WTC11 (cell line): Measurements from ENCODE around the gene PTGIS. TPM values are rescaled to one million over a fixed set of nuclear protein-coding genes. Genes with fewer than 3 reads are reported as not detected.

Experiments
- ATAC-seq: fragments of 200-7000 bp; cut with Tn5 transposase; 2 replicates; pipeline ENCODE4 v1.10.0; 2021; ENCODE audit warnings: mild to moderate bottlenecking, moderate library complexity
- CTCF ChIA-PET: fragments of 300-600 bp; sonication (Branson Sonifier 250); formaldehyde crosslinking; loops from one replicate; lab custom pipeline; 2021; ENCODE audit warnings: antibody characterized with exemption; lab: Charles Lee
- POLR2A ChIA-PET: fragments of 350-600 bp; sonication (Branson Sonifier 250); formaldehyde crosslinking; loops from one replicate; lab custom pipeline; 2021; ENCODE audit warnings: antibody characterized with exemption; lab: Charles Lee
- DNase-seq: peaks from one replicate; pipeline ENCODE4 v3.0.0; 2021; ENCODE audit warnings: low spot score
- H3K27ac Mint-ChIP-seq: 2 replicates; pipeline ENCODE4 v1.8.0; 2021; ENCODE audit warnings: mixed read lengths
- H3K27me3 Mint-ChIP-seq: 2 replicates; pipeline ENCODE4 v1.8.0; 2021; ENCODE audit warnings: low read depth, mild to moderate bottlenecking, moderate library complexity, mixed read lengths
- H3K36me3 Mint-ChIP-seq: 2 replicates; pipeline ENCODE4 v1.8.0; 2021; ENCODE audit warnings: mixed read lengths
- H3K4me1 Mint-ChIP-seq: 2 replicates; pipeline ENCODE4 v1.8.0; 2022; ENCODE audit warnings: mixed read lengths
- H3K4me3 Mint-ChIP-seq: 2 replicates; pipeline ENCODE4 v1.8.0; 2021; ENCODE audit warnings: mild to moderate bottlenecking, moderate library complexity, mixed read lengths
- H3K9me3 Mint-ChIP-seq: 2 replicates; pipeline ENCODE4 v1.8.0; 2021; ENCODE audit warnings: mixed read lengths
- E2F4 ChIP-seq: sonication (generic); formaldehyde crosslinking; IDR thresholded peaks from 2 replicates; pipeline ENCODE4 v1.8.1; 2022; ENCODE audit warnings: low read depth, mild to moderate bottlenecking, moderate library complexity, missing genetic modification reagents, borderline replicate concordance
- FOXJ3 ChIP-seq: sonication (generic); formaldehyde crosslinking; IDR thresholded peaks from 2 replicates; pipeline ENCODE4 v1.9.0; 2021; ENCODE audit warnings: missing genetic modification reagents, mild to moderate bottlenecking, borderline replicate concordance
- FOXK1 ChIP-seq: sonication (generic); formaldehyde crosslinking; IDR thresholded peaks from 2 replicates; pipeline ENCODE4 v1.8.0; 2022; ENCODE audit warnings: mild to moderate bottlenecking, moderate library complexity, missing genetic modification reagents
- FOXP1 ChIP-seq: sonication (generic); formaldehyde crosslinking; IDR thresholded peaks from 2 replicates; pipeline ENCODE4 v1.8.0; 2022; ENCODE audit warnings: missing genetic modification reagents, mild to moderate bottlenecking, moderate library complexity, borderline replicate concordance
- GRHL2 ChIP-seq: fragments of 250-450 bp; sonication (Bioruptor Pico); IDR thresholded peaks from 2 replicates; pipeline ENCODE4 v1.8.0; 2022; ENCODE audit warnings: mild to moderate bottlenecking, moderate library complexity; ENCODE audit not compliant: insufficient replicate concordance, severe bottlenecking
- GTF2I ChIP-seq: fragments of 250-450 bp; sonication (Bioruptor Pico); conservative IDR thresholded peaks from 2 replicates; pipeline ENCODE4 v1.4.0; 2021; ENCODE audit warnings: mild to moderate bottlenecking
- KAT7 ChIP-seq: sonication (generic); formaldehyde crosslinking; IDR thresholded peaks from 2 replicates; pipeline ENCODE4 v1.8.1; 2023; ENCODE audit warnings: missing genetic modification reagents, mild to moderate bottlenecking, borderline replicate concordance
- MAX ChIP-seq: sonication (generic); formaldehyde crosslinking; IDR thresholded peaks from 2 replicates; pipeline ENCODE4 v1.8.0; 2022; ENCODE audit warnings: mild to moderate bottlenecking, missing genetic modification reagents
- SMAD4 ChIP-seq: sonication (generic); formaldehyde crosslinking; IDR thresholded peaks from 2 replicates; pipeline ENCODE4 v1.8.0; 2022; ENCODE audit warnings: mild to moderate bottlenecking, missing genetic modification reagents
- STAT6 ChIP-seq: sonication (generic); formaldehyde crosslinking; conservative IDR thresholded peaks from 2 replicates; pipeline ENCODE4 v1.8.1; 2023; ENCODE audit warnings: mild to moderate bottlenecking, low read depth, missing genetic modification reagents, moderate library complexity
- ZMAT4 ChIP-seq: fragments of 250-450 bp; sonication (Bioruptor Pico); IDR thresholded peaks from 2 replicates; pipeline ENCODE4 v1.9.0; 2021; ENCODE audit warnings: mild to moderate bottlenecking
- ZNF138 ChIP-seq: sonication (generic); formaldehyde crosslinking; conservative IDR thresholded peaks from 2 replicates; pipeline ENCODE4 v1.8.1; 2022; ENCODE audit warnings: mild to moderate bottlenecking, moderate library complexity, missing genetic modification reagents
- ZNF416 ChIP-seq: fragments of 250-450 bp; sonication (Bioruptor Pico); IDR thresholded peaks from 2 replicates; pipeline ENCODE4 v1.9.0; 2021; ENCODE audit warnings: mild to moderate bottlenecking, inconsistent platforms
- ZNF423 ChIP-seq: fragments of 250-450 bp; sonication (Bioruptor Pico); IDR thresholded peaks from 2 replicates; pipeline ENCODE4 v2.1.2; 2022; ENCODE audit warnings: mild to moderate bottlenecking, moderate library complexity
- ZNF671 ChIP-seq: fragments of 250-450 bp; sonication (Bioruptor Pico); IDR thresholded peaks from 2 replicates; pipeline ENCODE4 v1.8.0; 2021; ENCODE audit warnings: mild to moderate bottlenecking
- total RNA-seq: library from RNA; stranded (reverse); gene quantifications from 3 replicates; pipeline ENCODE4 v1.2.3, GENCODE V29; 2021

Gene PTGIS
- total RNA-seq, 1 experiment from 2014 or later = 24.3 TPM

GRCh38 chr20:49607568-49607967, 39.6 kb upstream of the PTGIS start:
- H3K4me1 Mint-ChIP-seq = peaks cover 5% of the 10 kb centered on the region; the same call in 1 of the 2 replicates
- CTCF ChIA-PET = interaction anchor here (0.6 to 11.7 kb wide), 9 partner anchors 13 to 281 kb away, joined by 3 to 540 read pairs (median 10); no protein-coding TSS in a partner anchor
- no peak for ATAC-seq
- TF ChIP-seq GRHL2 (CRISPR knock-in tag) = no peak
- no peak for TF ChIP-seq ZNF416 (CRISPR knock-in tag)
- TF ChIP-seq ZNF671 (CRISPR knock-in tag) = no peak
- no peak for TF ChIP-seq FOXK1
- TF ChIP-seq ZNF138 = no peak
- TF ChIP-seq FOXJ3 (CRISPR knock-in tag) = no peak
- TF ChIP-seq ZMAT4 (CRISPR knock-in tag) = no peak
- TF ChIP-seq SMAD4 (CRISPR knock-in tag) = no peak
- TF ChIP-seq ZNF423 = no peak
- TF ChIP-seq KAT7 (CRISPR knock-in tag) = no peak
- TF ChIP-seq STAT6 (CRISPR knock-in tag) = no peak
- TF ChIP-seq, all 79 proteins: peak for 0
- H3K9me3 Mint-ChIP-seq = no peaks in the 10 kb centered on the region
- DNase-seq = no peak
- no peak overlapping the region for H3K4me3 Mint-ChIP-seq
- H3K27ac Mint-ChIP-seq = no peak overlapping the region
- POLR2A ChIA-PET = no interaction called here
- no peaks in the 10 kb centered on the region for H3K36me3 Mint-ChIP-seq
- H3K27me3 Mint-ChIP-seq = no peaks in the 10 kb centered on the region

GRCh38 chr20:49603209-49603627, 35.3 kb upstream of the PTGIS start:
- ChIA-PET POLR2A (no interaction called here), CTCF (interaction anchor here (0.6 to 11.7 kb wide), 17 partner anchors 8 to 328 kb away, joined by 3 to 540 read pairs (median 4); no protein-coding TSS in a partner anchor)
- peak; percentile 47 for DNase-seq
- H3K27ac Mint-ChIP-seq = no peak overlapping the region
- H3K36me3 Mint-ChIP-seq = no peaks in the 10 kb centered on the region
- peak; percentile 87 for ATAC-seq
- TF ChIP-seq MAX (CRISPR knock-in tag) (0 out of 2 replicates have a peak, but pooled peaks have one; percentile 6), E2F4 (CRISPR knock-in tag) (no peak)
- H3K9me3 Mint-ChIP-seq = peaks cover under 1% of the 10 kb centered on the region; the same call in 1 of the 2 replicates
- no peaks in the 10 kb centered on the region for H3K27me3 Mint-ChIP-seq
- no peak overlapping the region for H3K4me3 Mint-ChIP-seq
- no peaks in the 10 kb centered on the region for H3K4me1 Mint-ChIP-seq

GRCh38 chr20:49602345-49603208, 34.6 kb upstream of the PTGIS start:
- ChIA-PET POLR2A (no interaction called here), CTCF (interaction anchor here (0.7 to 11.7 kb wide), 10 partner anchors 7 to 312 kb away, joined by 3 to 540 read pairs (median 4); no protein-coding TSS in a partner anchor)
- no peak for ATAC-seq
- TF ChIP-seq GTF2I (CRISPR knock-in tag) (0 out of 2 replicates have a peak, but pooled peaks have one; percentile 30), FOXP1 (CRISPR knock-in tag) (no peak)
- no peaks in the 10 kb centered on the region for H3K36me3 Mint-ChIP-seq
- H3K4me1 Mint-ChIP-seq = no peaks in the 10 kb centered on the region
- no peak for DNase-seq
- H3K27ac Mint-ChIP-seq = no peak overlapping the region
- H3K27me3 Mint-ChIP-seq = no peaks in the 10 kb centered on the region
- no peak overlapping the region for H3K4me3 Mint-ChIP-seq
- H3K9me3 Mint-ChIP-seq = peaks cover 4% of the 10 kb centered on the region; the same call in 1 of the 2 replicates
